ENCODE measurements around the gene FAM217B.

GRCh38 chr20:59972037-59972801, 32.0 kb downstream of the FAM217B start:
- TF ChIP-seq CTCF (IDR thresholded peaks at IDR 0.05) (no peak), POLR2A (IDR thresholded peaks at IDR 0.05) (no peak)

Data from Peyer's patch (tissue), 4 donors.